GM18502 (cell line): ENCODE measurements around the gene KCNAB3.

Experiments
- ATAC-seq: cut with Tn5 transposase; IDR thresholded peaks from one replicate; pipeline ENCODE4 v1.9.1; 2021; ENCODE audit warnings: mild to moderate bottlenecking; ENCODE audit not compliant: unreplicated experiment, poor library complexity

KCNAB3 gene

GRCh38 chr17:7909089-7909488 is 20.6 kb downstream of the KCNAB3 start:
- ATAC-seq: no peak

GRCh38 chr17:7903154-7904103 is 26.2 kb downstream of the KCNAB3 start:
- ATAC-seq: no peak

- ATAC-seq: no peak
Measured at GRCh38 chr17:7897773-7898172, 31.9 kb downstream of the KCNAB3 start.

- no peak for ATAC-seq
Measured at GRCh38 chr17:7897090-7897489, 32.6 kb downstream of the KCNAB3 start.

GRCh38 chr17:7894866-7895265 is 34.8 kb downstream of the KCNAB3 start:
- ATAC-seq: no peak

GRCh38 chr17:7894226-7894625 is 35.4 kb downstream of the KCNAB3 start:
- no peak for ATAC-seq

GRCh38 chr17:7893187-7893880 is 36.3 kb downstream of the KCNAB3 start:
- ATAC-seq: no peak

- no peak for ATAC-seq
Measured at GRCh38 chr17:7889166-7889955, 40.3 kb downstream of the KCNAB3 start.

- no peak for ATAC-seq
Measured at GRCh38 chr17:7888184-7888920, 41.3 kb downstream of the KCNAB3 start, which contains the start of gene CHD3. Gene CHD3 (plus strand): TSS chr17:7888789. CDS start chr17:7889001, 212 bp downstream.

- peak; percentile 50 for ATAC-seq
Measured at GRCh38 chr17:7887482-7888183, 42.0 kb downstream of the KCNAB3 start.

GRCh38 chr17:7887038-7887481 is 42.6 kb downstream of the KCNAB3 start:
- no peak for ATAC-seq

GRCh38 chr17:7886227-7887037 is 43.2 kb downstream of the KCNAB3 start:
- ATAC-seq: no peak

- ATAC-seq: no peak
Measured at GRCh38 chr17:7885367-7886226, 44.1 kb downstream of the KCNAB3 start.

- ATAC-seq: no peak
Measured at GRCh38 chr17:7884581-7885366, 44.9 kb downstream of the KCNAB3 start.

GRCh38 chr17:7883781-7884386 is 45.8 kb downstream of the KCNAB3 start:
- no peak for ATAC-seq

GRCh38 chr17:7882629-7883028 is 47.0 kb downstream of the KCNAB3 start:
- no peak for ATAC-seq
